Skeletal muscle cell (primary cell): ENCODE measurements around the gene CANX.

ENCODE experiments used
- DNase-seq: peaks from one replicate; pipeline ENCODE4 v3.0.0-alpha.2; 2010; ENCODE audit warnings: low read depth
- H3K4me3 ChIP-seq: 2 replicates; pipeline ENCODE4 v1.5.1; 2011; ENCODE audit warnings: low read depth, mild to moderate bottlenecking, control low read depth, low read length, moderate library complexity

Gene CANX

GRCh38 chr5:179769796-179770195 lies 71.0 kb downstream of the CANX start:
- H3K4me3 ChIP-seq: no peak overlapping the region
- DNase-seq: no peak

- DNase-seq: no peak
- H3K4me3 ChIP-seq: no peak overlapping the region
Measured at GRCh38 chr5:179771311-179771895, 72.6 kb downstream of the CANX start.

GRCh38 chr5:179772351-179772750 lies 73.6 kb downstream of the CANX start:
- no peak for DNase-seq
- no peak overlapping the region for H3K4me3 ChIP-seq

- H3K4me3 ChIP-seq: no peak overlapping the region
- no peak for DNase-seq
Measured at GRCh38 chr5:179773686-179774040, 74.9 kb downstream of the CANX start.

- H3K4me3 ChIP-seq: no peak overlapping the region
- no peak for DNase-seq
Measured at GRCh38 chr5:179774442-179774841, 75.7 kb downstream of the CANX start.

- H3K4me3 ChIP-seq: no peak overlapping the region
- no peak for DNase-seq
Measured at GRCh38 chr5:179776411-179776938, 77.7 kb downstream of the CANX start.

GRCh38 chr5:179777456-179777855 lies 78.7 kb downstream of the CANX start:
- no peak for DNase-seq
- no peak overlapping the region for H3K4me3 ChIP-seq

- no peak overlapping the region for H3K4me3 ChIP-seq
Measured at GRCh38 chr5:179777909-179778308, 79.1 kb downstream of the CANX start.

GRCh38 chr5:179778591-179778990 lies 79.8 kb downstream of the CANX start:
- DNase-seq: no peak
- no peak overlapping the region for H3K4me3 ChIP-seq

More at GRCh38 chr5:179777909-179778308, 79.1 kb downstream of the CANX start:
- no peak for DNase-seq

GRCh38 chr5:179779826-179780225 lies 81.1 kb downstream of the CANX start:
- DNase-seq: no peak

GRCh38 chr5:179780362-179780761 lies 81.6 kb downstream of the CANX start:
- DNase-seq: no peak
- H3K4me3 ChIP-seq: no peak overlapping the region

More at GRCh38 chr5:179779826-179780225, 81.1 kb downstream of the CANX start:
- H3K4me3 ChIP-seq: no peak overlapping the region
